Endothelial cell of umbilical vein (primary cell): ENCODE data around the gene CACNA2D3.

Source experiments
- CTCF ChIP-seq, 2 donors: IDR thresholded peaks; 1 replicate in 1 of 2; 2 replicates in 1 of 2; pipeline ENCODE4 v1.5.1; 2011; ENCODE audit warnings: low read length in 2 of 2, mild to moderate bottlenecking in 2 of 2, moderate library complexity in 2 of 2, control low read depth in 1 of 2, inconsistent platforms in 1 of 2, low read depth in 1 of 2; ENCODE audit not compliant: insufficient read depth in 1 of 2; ENCODE audit errors: extremely low read depth in 1 of 2
- EZH2 ChIP-seq: IDR thresholded peaks from 2 replicates; pipeline ENCODE4 v1.6.1; 2012; ENCODE audit warnings: borderline replicate concordance, low read depth, mild to moderate bottlenecking, moderate library complexity, low read length, inconsistent platforms; ENCODE audit not compliant: severe bottlenecking
- FOS ChIP-seq: IDR thresholded peaks from 2 replicates; pipeline ENCODE4 v1.6.1; 2011; ENCODE audit warnings: mild to moderate bottlenecking, low read length, moderate library complexity, borderline replicate concordance; ENCODE audit not compliant: insufficient read depth
- JUN ChIP-seq: IDR thresholded peaks from 2 replicates; pipeline ENCODE4 v1.6.1; 2011; ENCODE audit warnings: borderline replicate concordance, low read depth; ENCODE audit not compliant: insufficient read length, insufficient read depth
- MYC ChIP-seq: IDR thresholded peaks from one replicate; pipeline ENCODE4 v1.6.1; 2011; ENCODE audit warnings: mild to moderate bottlenecking, low read depth, low read length
- POLR2A ChIP-seq: IDR thresholded peaks from 2 replicates; pipeline ENCODE4 v1.6.1; 2012; ENCODE audit warnings: low read depth, mild to moderate bottlenecking, control low read depth, low read length
- POLR2AphosphoS5 ChIP-seq: IDR thresholded peaks from 2 replicates; pipeline ENCODE4 v1.6.1; 2012; ENCODE audit warnings: low read depth, mild to moderate bottlenecking, control low read depth, low read length, moderate library complexity; ENCODE audit not compliant: insufficient read depth
- TF ChIP-seq, protein P1 (sequence below): IDR thresholded peaks from 2 replicates; pipeline ENCODE4 v1.6.1; 2011; ENCODE audit not compliant: insufficient read depth, insufficient read length

- TF ChIP-seq CTCF (IDR thresholded peaks at IDR 0.05; ENCODE audit: extremely low read depth in 1 of 2, insufficient read depth in 1 of 2, low read depth in 1 of 2, low read length in 2 of 2) = no peak
- no peak for TF ChIP-seq EZH2
- TF ChIP-seq, protein P1, sequence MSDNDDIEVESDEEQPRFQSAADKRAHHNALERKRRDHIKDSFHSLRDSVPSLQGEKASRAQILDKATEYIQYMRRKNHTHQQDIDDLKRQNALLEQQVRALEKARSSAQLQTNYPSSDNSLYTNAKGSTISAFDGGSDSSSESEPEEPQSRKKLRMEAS = no peak
- TF ChIP-seq POLR2A = no peak
- TF ChIP-seq POLR2AphosphoS5 = no peak
- TF ChIP-seq JUN = no peak
- TF ChIP-seq MYC = no peak
- TF ChIP-seq FOS = no peak
Measured at GRCh38 chr3:54193093-54193492, 70.7 kb downstream of the CACNA2D3 start.
